ENCODE data around the gene NOP10. TPM values are rescaled to one million over a fixed set of nuclear protein-coding genes. Genes with fewer than 3 reads are reported as not detected.

The NOP10 gene
- polyA plus RNA-seq, 2 of the 4 experiments (the other 2 are of a cell fraction): 451 to 502 TPM

DNA sequence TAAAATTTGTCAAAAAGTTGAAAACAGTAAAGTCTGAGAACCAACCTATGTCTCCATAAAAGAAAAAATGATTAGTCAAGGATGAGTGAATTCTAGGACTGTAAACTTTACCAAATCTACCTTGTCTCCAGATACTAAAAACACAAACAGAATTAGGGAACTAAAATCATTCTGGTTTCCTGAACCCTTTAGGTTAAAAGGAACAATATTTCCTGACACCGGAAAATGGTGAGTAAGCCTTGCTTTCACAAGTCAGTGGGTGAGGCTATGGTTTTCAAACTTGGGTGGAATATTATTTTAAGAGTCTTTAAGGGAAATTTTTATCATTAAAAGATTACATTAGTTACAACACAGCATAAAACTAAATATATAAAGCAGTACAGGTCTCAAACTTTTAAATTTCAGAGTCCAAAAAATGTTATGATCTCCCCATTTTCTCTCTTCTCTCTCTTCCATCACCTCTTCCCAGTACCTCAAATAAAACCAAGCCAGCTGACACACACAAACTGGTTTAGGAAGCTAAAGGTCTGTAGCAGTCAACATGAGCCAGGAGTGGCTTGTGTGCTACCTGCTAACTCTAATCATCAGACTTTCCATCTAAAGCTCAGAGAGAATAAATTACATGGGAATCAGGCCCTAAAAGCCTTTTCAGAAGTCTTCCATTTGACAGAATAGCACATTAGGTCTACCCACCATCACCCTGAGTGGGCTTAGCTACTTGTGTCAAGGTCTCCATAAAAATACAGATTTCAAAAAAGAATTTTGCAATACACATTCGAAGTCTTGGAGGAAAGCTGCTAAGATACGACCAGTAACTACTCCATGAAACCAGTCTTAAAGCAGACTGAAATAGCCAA is 7.5 kb downstream of the NOP10 start:
- ChIA-PET CTCF (interaction anchor here (1.0 kb wide), 2 partner anchors 31 to 226 kb away, joined by 3 to 4 read pairs; no protein-coding TSS in a partner anchor), POLR2A (no interaction called here)
- FAIRE-seq (no peak), DNase-seq (ENCODE audit: low read depth in 1 of 2, low spot score in 1 of 2) (no peak), ATAC-seq (no peak)
- peaks cover 6% of the 10 kb centered on the region; the same call in 2 of the 3 replicates for H3K4me1 ChIP-seq
- no peak overlapping the region for H3K4me3 ChIP-seq
- no peak overlapping the region for H3K4me2 ChIP-seq
- WGBS (ENCODE audit: missing lambda C conversion rate): 77% methylated on average over 3 of the region's 3 CpGs
- H3K27ac ChIP-seq: no peak overlapping the region
- H3K9me3 ChIP-seq: no peaks in the 10 kb centered on the region
- no peak for TF ChIP-seq JUN (IDR thresholded peaks at IDR 0.05)

DNA sequence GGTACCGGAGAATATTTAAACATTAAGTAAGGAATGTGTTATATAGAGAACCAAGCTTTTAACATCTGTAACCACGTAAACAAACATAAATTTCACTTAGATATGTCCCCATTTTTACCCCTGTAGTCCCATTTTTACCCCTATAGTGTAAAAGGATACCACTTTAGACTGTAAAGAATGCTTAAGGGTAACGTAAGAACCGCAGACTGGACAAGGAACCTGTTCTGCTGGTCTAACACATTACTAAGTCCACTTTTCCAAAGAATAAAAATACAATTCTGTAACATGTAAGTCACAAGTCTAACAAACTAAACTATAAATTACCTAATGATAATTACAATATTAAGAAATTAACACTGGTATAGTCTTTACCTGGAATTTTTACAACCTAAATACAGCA is 8.3 kb downstream of the NOP10 start:
- CTCF ChIA-PET: no interaction called here
- no peak overlapping the region for H3K4me2 ChIP-seq
- no peaks in the 10 kb centered on the region for H3K9me3 ChIP-seq
- no peak overlapping the region for H3K27ac ChIP-seq
- WGBS (ENCODE audit: missing lambda C conversion rate): 77% methylated on average over 4 of the region's 4 CpGs
- DNase-seq (ENCODE audit: low read depth in 1 of 2, low spot score in 1 of 2): no peak
- H3K4me3 ChIP-seq: no peak overlapping the region
- TF ChIP-seq TFCP2L1 (CRISPR knock-in tag; IDR thresholded peaks at IDR 0.05): no peak
- POLR2A ChIA-PET: no interaction called here
- ATAC-seq: no peak
- peaks cover 6% of the 10 kb centered on the region; the same call in 2 of the 3 replicates for H3K4me1 ChIP-seq
- no peak for FAIRE-seq

DNA sequence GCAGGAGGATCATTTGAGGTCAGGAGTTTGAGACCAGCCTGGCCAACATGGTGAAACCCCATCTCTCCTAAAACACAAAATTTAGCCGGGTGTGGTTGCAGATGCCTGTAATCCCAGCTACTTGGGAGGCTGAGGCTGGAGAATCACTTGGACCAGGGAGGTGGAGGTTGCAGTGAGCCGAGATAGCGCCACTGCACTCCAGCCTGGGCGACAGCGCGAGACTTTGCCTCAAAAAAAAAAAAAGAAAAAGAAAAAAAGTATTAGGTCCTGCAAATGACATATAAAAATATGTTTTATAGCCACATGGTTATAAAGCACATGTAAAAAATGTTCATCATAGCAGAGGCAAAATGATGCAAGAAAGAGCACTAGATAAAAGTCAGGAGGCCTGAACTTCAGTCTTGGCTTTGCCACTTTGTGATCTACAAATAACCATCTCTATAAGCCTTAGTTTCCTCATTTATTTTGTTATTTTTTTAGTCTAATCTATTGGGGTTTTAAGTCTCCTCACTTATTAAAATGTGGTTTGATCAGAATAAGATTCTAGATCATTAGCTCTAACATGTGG is 10.3 kb downstream of the NOP10 start:
- TF ChIP-seq CBX8 (IDR thresholded peaks at IDR 0.05) (no peak), MAZ (IDR thresholded peaks at IDR 0.05; ENCODE audit: borderline replicate concordance, low read depth, low read length) (no peak)
- TF ChIP-seq, protein P1, sequence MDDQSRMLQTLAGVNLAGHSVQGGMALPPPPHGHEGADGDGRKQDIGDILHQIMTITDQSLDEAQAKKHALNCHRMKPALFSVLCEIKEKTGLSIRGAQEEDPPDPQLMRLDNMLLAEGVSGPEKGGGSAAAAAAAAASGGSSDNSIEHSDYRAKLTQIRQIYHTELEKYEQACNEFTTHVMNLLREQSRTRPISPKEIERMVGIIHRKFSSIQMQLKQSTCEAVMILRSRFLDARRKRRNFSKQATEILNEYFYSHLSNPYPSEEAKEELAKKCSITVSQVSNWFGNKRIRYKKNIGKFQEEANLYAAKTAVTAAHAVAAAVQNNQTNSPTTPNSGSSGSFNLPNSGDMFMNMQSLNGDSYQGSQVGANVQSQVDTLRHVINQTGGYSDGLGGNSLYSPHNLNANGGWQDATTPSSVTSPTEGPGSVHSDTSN (IDR thresholded peaks at IDR 0.05): no peak
- no peak overlapping the region for H3K27ac ChIP-seq
- ATAC-seq (no peak), FAIRE-seq (no peak), DNase-seq (ENCODE audit: low read depth in 1 of 2, low spot score in 1 of 2) (no peak)
- H3K9me3 ChIP-seq: no peaks in the 10 kb centered on the region
- H3K4me1 ChIP-seq: no peaks in the 10 kb centered on the region
- no peak overlapping the region for H3K4me3 ChIP-seq
- 90% methylated on average over 6 of the region's 6 CpGs for WGBS (ENCODE audit: missing lambda C conversion rate)
- POLR2A ChIA-PET: no interaction called here
- no peak overlapping the region for H3K4me2 ChIP-seq
- CTCF ChIA-PET: interaction anchor here (0.6 to 1.8 kb wide), 3 partner anchors 10 to 123 kb away, joined by 3 to 6 read pairs (median 4); partner anchors contain the start of genes KATNBL1, LPCAT4, NOP10 and NUTM1

DNA sequence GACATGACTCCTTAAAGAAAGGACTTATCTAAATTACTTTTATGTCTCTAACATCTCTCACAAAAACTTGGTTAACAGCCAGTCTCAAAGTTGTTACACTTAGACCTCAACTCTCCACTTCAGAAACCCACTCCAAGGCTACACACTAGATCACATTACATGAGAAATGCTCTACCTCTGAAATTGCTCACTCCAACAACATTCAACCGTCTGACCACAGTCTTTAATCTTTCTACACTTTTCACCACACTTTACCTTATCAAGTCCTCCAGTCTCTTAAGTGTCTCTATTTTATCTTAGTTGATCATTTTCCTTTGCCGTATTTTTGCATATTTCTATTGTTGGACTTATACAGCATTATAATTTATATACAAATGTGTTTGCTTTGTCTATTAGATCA is 11.1 kb downstream of the NOP10 start:
- Histone ChIP-seq H3K27ac (no peak overlapping the region), H3K9me3 (no peaks in the 10 kb centered on the region), H3K4me2 (no peak overlapping the region), H3K4me3 (no peak overlapping the region), H3K4me1 (no peaks in the 10 kb centered on the region)
- ChIA-PET POLR2A (no interaction called here), CTCF (interaction anchor here (1.1 kb wide), 1 partner anchor 46 kb away, joined by 6 read pairs; no protein-coding TSS in a partner anchor)
- 91% methylated on average over 2 of the region's 2 CpGs for WGBS (ENCODE audit: missing lambda C conversion rate)
- ATAC-seq (no peak), DNase-seq (ENCODE audit: low read depth in 1 of 2, low spot score in 1 of 2) (no peak), FAIRE-seq (peak; percentile 32)
- TF ChIP-seq HOXA7 (CRISPR knock-in tag; IDR thresholded peaks at IDR 0.05) (no peak), ESRRA (IDR thresholded peaks at IDR 0.05; ENCODE audit: borderline replicate concordance, low read length) (no peak), CHD2 (IDR thresholded peaks at IDR 0.05; ENCODE audit: low read length, partially characterized antibody) (no peak), JUN (IDR thresholded peaks at IDR 0.05) (no peak)

DNA sequence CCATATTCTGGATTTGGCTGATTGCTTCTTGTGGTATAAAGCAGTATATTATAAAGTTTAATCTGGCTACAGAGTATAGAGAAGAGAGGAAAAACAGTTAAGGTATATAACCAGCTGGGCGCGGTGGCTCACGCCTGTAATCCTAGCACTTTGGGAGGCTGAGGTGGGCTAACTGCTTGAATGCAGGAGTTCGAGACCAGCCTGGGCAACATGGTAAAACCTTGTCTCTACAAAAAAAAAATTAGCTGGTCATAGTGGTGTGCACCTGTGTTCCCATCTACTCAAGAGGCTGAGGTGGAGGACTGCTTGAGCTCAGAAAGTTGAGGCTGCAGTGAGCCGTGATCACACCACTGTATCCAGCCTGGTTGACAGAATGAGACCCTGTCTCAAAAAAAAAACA is 12.7 kb downstream of the NOP10 start:
- TF ChIP-seq, protein P2, sequence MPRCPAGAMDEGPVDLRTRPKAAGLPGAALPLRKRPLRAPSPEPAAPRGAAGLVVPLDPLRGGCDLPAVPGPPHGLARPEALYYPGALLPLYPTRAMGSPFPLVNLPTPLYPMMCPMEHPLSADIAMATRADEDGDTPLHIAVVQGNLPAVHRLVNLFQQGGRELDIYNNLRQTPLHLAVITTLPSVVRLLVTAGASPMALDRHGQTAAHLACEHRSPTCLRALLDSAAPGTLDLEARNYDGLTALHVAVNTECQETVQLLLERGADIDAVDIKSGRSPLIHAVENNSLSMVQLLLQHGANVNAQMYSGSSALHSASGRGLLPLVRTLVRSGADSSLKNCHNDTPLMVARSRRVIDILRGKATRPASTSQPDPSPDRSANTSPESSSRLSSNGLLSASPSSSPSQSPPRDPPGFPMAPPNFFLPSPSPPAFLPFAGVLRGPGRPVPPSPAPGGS (IDR thresholded peaks at IDR 0.05): no peak
- TF ChIP-seq, protein P3, sequence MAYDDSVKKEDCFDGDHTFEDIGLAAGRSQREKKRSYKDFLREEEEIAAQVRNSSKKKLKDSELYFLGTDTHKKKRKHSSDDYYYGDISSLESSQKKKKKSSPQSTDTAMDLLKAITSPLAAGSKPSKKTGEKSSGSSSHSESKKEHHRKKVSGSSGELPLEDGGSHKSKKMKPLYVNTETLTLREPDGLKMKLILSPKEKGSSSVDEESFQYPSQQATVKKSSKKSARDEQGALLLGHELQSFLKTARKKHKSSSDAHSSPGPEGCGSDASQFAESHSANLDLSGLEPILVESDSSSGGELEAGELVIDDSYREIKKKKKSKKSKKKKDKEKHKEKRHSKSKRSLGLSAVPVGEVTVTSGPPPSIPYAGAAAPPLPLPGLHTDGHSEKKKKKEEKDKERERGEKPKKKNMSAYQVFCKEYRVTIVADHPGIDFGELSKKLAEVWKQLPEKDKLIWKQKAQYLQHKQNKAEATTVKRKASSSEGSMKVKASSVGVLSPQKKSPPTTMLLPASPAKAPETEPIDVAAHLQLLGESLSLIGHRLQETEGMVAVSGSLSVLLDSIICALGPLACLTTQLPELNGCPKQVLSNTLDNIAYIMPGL (CRISPR knock-in tag; IDR thresholded peaks at IDR 0.05; ENCODE audit: borderline replicate concordance): no peak
- TF ChIP-seq RARB (CRISPR knock-in tag; IDR thresholded peaks at IDR 0.05): no peak
- H3K4me1 ChIP-seq: no peaks in the 10 kb centered on the region
- DNase-seq (ENCODE audit: low read depth in 1 of 2, low spot score in 1 of 2) (no peak), FAIRE-seq (no peak), ATAC-seq (no peak)
- no peaks in the 10 kb centered on the region for H3K9me3 ChIP-seq
- ChIA-PET CTCF (interaction anchor here (0.6 to 4.2 kb wide), 11 partner anchors 9 to 121 kb away, joined by 3 to 28 read pairs (median 6); partner anchors contain the start of genes KATNBL1, LPCAT4, NOP10 and NUTM1), POLR2A (interaction anchor here (3.3 kb wide), 1 partner anchor 8 kb away, joined by 24 read pairs; the partner anchor contains the start of gene SLC12A6)
- no peak overlapping the region for H3K27ac ChIP-seq
- no peak overlapping the region for H3K4me2 ChIP-seq
- 72% methylated on average over 5 of the region's 5 CpGs for WGBS (ENCODE audit: missing lambda C conversion rate)
- H3K4me3 ChIP-seq: no peak overlapping the region

Data from A549 (cell line).